GM21717 (cell line): ENCODE measurements around the gene PAFAH1B2.

ENCODE experiments used
- ATAC-seq: cut with Tn5 transposase; IDR thresholded peaks from one replicate; pipeline ENCODE4 v1.9.1; 2021; ENCODE audit warnings: mild to moderate bottlenecking, moderate library complexity; ENCODE audit not compliant: unreplicated experiment

PAFAH1B2 gene

GRCh38 chr11:117187428-117187798, 43.3 kb downstream of the PAFAH1B2 start:
- no peak for ATAC-seq

DNA sequence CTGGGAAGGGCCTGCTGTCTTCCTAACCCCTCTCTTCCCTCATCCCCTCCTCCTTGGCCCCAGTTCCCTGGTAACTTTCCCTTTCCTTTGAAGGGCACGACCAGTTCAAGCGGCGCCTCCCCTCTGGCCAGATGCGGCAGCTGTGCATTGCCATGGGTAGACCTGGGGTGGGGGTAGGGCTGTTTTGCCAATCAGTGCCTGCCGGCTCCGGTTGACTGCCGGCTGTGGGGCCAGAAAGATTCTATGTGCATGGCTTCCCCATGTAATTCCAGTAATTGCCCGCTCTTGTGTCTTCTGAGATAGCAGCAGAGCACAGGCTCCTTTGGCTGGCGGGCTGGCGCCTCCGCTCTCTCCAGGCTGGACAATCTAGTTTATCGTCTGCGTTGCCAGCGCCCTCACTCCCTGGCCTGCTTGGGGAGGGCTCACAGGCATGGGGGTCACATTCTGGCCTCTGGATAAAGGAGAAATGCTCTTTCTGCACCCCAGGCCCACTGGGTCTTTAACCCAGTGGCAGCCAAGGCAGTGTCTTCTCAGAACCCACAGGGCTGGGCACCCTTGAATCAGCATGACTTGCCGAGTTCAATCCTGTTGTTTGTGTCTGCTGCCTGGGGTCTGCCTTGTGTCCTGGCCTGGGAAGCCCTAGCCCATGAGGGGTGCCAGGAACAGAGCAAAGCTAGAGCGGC, 43.9 kb downstream of the PAFAH1B2 start:
- ATAC-seq = no peak

- ATAC-seq = no peak
Measured at GRCh38 chr11:117188620-117189081, 44.6 kb downstream of the PAFAH1B2 start.

DNA sequence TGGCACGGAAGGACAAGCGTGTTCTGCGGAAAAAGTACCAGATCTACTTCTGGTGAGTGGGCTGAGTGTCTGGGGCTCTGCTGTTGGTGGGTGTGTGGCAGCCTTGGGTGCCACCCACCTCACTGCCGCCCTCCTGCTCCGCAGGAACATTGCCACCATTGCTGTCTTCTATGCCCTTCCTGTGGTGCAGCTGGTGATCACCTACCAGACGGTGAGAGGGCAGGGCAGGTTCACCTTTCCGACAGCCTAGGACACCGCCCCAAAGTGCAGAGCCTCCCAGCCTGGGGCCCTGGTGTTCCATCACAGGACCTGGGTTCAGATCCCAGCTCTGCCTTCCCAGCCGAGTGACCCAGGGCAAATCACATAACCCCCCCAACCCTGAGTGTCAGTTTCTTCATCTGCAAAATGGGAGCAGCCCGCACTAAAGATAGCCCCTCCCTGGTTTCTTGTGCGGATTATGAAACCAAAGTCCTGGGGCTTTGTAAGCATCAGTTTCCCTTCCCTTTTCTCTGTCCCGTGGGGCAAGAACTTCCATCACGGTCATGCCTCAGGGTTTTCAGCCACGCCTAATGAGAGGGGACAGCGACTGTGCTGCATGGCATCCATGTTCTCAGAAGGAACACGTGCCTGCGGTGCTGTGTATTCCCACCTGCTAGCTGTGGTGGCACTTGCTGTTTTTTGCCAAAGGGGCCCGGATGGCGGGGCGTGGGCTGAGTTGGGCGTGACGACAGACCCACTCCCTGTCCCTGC, 45.3 kb downstream of the PAFAH1B2 start:
- ATAC-seq = peak; percentile 76

- no peak for ATAC-seq
Measured at GRCh38 chr11:117189941-117190544, 46.0 kb downstream of the PAFAH1B2 start.

DNA sequence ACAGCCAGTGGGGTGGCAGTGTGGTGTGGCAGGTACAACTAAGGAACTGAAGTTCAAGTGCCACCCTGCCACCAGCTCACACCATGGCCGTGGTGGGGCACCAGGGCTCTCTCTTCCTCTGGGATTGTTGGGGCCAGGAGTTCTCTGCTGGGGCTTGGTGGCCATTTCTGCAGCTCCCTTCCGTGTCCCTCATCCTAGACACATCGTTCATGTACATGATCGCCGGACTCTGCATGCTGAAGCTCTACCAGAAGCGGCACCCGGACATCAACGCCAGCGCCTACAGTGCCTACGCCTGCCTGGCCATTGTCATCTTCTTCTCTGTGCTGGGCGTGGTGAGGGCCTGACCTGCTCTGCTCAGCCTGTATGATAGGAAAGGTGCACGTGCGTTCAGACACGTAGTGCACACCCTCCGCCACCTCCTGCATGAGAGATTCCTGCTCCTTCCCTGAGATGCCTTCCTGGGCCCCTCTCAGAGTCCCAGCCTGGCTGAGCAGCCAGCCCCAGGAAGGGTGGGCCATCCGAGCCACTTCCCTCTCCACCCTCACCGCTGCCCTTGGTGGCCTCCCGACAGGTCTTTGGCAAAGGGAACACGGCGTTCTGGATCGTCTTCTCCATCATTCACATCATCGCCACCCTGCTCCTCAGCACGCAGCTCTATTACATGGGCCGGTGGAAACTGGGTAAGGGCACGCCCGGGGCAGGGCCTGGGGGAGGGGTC, 47.8 kb downstream of the PAFAH1B2 start:
- no peak for ATAC-seq

DNA sequence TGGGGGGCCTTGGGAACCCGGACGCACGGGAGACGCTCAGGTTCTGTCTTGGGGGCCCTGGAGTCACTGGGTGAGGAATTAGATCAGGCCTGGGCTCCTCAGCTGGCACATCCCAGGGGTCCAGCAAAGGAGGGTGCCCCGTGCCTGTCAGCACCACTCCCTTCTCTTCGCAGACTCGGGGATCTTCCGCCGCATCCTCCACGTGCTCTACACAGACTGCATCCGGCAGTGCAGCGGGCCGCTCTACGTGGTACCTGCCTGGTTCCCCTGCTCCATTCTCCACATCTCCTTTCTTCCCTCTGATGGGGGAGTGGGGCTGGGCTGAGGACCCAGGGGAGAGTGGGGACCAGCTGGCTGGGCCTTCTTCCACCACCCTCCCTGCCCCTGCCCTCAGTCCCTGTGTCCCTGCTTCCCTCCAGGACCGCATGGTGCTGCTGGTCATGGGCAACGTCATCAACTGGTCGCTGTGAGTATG, 48.4 kb downstream of the PAFAH1B2 start:
- ATAC-seq = no peak

- ATAC-seq = no peak
Measured at GRCh38 chr11:117193130-117194020, 49.3 kb downstream of the PAFAH1B2 start.

- no peak for ATAC-seq
Measured at GRCh38 chr11:117194267-117194666, 50.2 kb downstream of the PAFAH1B2 start.

GRCh38 chr11:117195258-117195657, 51.2 kb downstream of the PAFAH1B2 start:
- ATAC-seq = no peak

DNA sequence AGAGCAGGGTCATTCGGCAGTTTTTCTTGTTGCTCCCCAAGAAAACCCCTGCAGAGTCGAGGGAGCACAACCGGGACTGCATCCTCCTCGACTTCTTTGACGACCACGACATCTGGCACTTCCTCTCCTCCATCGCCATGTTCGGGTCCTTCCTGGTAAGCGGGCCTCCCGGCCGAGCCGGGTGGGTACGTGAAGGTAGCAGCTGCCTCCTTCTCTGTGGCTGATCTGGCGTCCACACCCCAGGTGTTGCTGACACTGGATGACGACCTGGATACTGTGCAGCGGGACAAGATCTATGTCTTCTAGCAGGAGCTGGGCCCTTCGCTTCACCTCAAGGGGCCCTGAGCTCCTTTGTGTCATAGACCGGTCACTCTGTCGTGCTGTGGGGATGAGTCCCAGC, 51.7 kb downstream of the PAFAH1B2 start:
- no peak for ATAC-seq

DNA sequence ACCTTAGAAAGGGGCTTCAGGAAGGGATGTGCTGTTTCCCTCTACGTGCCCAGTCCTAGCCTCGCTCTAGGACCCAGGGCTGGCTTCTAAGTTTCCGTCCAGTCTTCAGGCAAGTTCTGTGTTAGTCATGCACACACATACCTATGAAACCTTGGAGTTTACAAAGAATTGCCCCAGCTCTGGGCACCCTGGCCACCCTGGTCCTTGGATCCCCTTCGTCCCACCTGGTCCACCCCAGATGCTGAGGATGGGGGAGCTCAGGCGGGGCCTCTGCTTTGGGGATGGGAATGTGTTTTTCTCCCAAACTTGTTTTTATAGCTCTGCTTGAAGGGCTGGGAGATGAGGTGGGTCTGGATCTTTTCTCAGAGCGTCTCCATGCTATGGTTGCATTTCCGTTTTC, 52.9 kb downstream of the PAFAH1B2 start:
- ATAC-seq = no peak

DNA sequence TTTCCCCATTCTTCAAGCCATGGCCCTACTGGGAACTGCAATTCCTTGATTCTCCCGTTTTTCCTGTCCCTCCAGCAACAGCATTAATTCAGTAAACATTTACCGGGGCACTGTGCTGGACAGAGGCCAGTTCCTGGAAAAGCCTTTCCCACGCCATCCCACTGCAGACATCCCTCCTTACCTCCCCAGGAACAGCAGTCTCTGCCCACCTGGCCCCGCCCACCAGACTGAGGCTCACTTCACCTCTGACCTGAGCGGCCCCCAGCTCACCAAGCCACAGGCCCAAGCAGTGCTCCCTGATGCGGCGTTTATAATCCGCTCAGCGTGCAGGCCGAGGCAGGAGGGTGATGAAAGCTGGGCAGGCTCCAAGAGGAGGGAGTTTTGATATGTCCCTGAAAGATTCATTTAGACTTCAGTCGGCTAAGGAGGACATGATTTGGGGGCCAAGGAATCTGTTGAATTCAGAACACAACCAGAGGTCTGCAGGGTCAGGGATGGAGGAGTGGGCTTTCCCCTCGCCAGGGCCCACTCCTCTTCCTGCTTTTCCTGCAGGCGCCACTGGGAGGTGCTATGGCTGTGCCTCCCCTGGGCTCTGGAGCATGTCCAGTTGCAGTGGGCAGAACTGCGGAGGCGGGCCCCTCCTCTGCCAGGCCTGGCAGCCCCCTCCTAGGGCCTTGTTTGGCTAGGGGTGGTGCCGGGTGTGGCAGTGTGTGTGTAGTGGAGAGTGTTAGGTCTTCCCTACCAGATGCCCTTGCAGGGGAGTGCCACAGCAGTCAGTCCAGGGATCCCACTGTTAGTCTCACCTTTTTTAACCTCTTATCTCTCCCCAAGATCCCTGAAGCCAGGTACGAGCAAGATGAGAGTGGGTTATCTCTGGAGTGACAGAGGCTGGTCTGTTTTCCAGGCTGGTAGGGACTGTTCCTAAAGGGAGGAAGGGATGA, 53.7 kb downstream of the PAFAH1B2 start:
- no peak for ATAC-seq

DNA sequence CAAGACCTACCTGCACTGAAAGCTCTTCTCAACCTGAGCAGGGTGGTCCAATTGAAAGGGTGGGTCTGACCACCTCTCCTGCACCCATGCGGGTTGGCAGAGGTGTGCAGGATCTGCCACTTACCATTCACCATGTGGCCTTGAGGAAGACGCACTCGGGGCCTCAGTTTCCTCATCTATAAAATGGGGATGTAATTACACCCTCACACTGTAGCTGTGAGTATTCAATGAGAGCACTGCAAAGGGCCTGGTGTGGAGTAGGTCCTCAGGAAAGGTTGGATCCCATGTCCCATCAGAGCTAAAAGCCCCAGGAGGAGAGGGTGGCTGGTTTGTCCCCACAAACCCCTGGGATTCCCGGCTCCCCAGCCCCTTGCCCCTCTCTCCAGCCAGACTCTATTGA, 54.5 kb downstream of the PAFAH1B2 start:
- ATAC-seq = no peak

GRCh38 chr11:117199053-117199915, 55.2 kb downstream of the PAFAH1B2 start, which contains the start of gene TAGLN:
Gene TAGLN (plus strand): TSS chr11:117199370. CDS start chr11:117203014, 3,644 bp downstream.
- ATAC-seq = no peak

DNA sequence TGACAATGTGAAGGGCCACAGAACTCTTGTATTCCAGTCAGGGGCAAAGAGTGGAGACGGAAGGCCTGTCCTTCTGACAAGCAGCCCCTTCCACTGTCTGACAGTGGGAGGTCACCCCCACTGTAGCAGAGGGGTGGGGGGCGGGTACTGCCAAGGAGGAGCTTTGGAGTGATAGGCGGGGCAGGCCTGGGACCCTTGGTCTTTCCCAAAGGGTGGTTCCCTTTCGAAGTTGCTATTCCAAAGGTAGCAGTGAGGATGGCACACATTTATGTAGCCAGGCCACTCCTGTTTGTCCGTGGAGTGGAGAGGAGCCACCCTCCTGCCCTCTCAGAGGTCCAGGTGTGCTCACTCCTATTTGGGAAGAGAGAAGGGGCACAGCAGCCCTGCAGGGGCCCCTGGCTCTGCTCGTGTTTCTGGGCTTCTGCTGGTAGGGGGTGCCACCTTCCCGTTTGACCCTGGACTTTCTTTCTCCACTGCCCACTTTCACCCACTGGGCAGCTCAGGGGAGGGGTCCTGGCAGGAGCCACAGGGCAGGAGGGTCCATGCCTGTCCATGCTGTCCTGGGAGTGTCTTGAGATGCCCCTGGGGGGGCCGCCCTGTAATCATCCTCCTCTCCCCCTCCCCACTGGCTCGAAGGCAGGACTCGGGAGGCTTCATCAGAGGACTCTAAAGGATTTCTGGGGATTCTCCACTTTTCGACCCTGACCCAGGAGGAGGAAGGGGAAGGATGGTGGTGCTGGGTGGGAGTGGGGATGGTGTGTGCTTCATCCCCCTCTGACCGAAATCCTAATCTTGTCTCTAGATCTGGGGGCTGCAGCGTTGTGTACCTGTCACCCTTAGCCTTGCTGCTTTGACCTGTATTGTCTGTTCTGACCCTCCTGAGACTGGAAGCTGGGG, 56.1 kb downstream of the PAFAH1B2 start:
- no peak for ATAC-seq
